ENCODE results near the gene KRTAP9-3.
"Not testable (repeated sequence)": the region's sequence is repeated elsewhere in the genome, so short reads cannot be mapped to it uniquely, and the experiment has no call there.

KRTAP9-3 gene, protein sequence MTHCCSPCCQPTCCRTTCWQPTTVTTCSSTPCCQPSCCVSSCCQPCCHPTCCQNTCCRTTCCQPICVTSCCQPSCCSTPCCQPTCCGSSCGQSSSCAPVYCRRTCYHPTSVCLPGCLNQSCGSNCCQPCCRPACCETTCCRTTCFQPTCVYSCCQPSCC

DNA sequence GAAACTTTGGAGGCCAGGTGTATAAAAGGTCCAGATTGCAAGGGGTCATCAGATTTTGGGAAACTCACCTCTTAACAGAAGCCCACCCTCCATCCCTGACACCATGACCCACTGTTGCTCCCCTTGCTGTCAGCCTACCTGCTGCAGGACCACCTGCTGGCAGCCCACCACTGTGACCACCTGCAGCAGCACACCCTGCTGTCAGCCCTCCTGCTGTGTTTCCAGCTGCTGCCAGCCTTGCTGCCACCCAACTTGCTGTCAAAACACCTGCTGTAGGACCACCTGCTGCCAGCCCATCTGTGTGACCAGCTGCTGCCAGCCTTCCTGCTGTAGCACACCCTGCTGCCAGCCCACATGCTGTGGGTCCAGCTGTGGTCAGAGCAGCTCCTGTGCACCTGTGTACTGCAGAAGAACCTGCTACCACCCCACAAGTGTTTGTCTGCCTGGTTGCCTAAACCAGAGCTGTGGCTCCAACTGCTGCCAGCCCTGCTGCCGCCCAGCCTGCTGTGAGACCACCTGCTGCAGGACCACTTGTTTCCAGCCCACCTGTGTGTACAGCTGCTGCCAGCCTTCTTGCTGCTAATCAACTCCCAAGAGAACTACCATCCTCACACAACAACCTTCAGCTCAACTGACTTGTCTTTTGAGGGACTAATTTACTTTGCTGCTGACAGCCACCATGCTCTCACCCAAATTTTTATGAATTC is at the start of gene KRTAP9-3:
Gene KRTAP9-3 (plus strand): TSS at position 51 of the 707 bp plus-strand sequence. CDS start 53 bp downstream, at position 104.
- not testable (repeated sequence) for H3K27ac ChIP-seq; DNase-seq (ENCODE audit: low read depth, low spot score)

DNA sequence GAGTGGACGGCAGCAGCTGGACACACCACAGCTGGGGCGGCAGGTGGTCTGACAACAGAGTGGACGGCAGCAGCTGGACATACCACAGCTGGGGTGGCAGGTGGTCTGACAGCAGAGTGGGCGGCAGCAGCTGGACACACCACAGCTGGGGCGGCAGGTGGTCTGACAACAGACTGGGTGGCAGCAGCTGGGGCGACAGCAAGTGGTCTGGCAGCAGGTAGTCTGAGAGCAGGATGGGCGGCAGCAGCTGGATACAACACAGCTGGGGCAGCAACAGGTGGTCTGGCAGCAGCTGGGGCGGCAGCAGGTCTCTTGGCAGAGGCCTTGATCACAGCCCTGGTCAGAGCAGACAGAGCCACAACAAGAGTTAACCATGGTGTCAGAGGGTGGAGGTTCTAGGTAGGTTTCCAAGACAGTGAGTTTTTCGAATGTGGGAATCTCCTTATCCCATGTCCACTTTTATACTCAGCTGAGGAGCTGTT is 47.7 kb upstream of the KRTAP9-3 start, which contains the start of gene KRTAP4-1:
Gene KRTAP4-1 (minus strand): TSS at position 432 of the 482 bp plus-strand sequence. CDS start 57 bp downstream, at position 375.
- H3K27ac ChIP-seq: no peak within 1 kb of the TSS
- no peak for DNase-seq (ENCODE audit: low read depth, low spot score)

DNA sequence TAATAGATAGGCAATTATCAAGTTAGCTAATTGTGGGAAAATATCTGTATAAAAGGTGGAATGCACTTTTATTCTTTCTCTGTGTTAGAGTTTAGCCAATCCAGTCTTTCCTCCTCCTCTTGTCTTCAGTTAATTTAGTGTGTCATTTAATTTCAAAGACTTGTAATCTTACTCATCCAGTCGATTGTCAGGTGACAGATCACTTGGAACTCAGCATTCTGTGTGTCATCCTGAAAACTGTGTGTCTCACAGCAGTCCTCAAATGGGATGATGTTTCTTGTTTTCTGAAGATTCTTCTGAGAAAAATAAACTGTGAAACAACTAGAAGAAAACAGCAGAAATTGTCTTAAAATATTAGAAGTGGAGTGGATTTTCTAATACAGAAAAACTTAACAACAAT is 47.2 kb upstream of the KRTAP9-3 start:
- H3K27ac ChIP-seq: no peak overlapping the region
- no peak for DNase-seq (ENCODE audit: low read depth, low spot score)

DNA sequence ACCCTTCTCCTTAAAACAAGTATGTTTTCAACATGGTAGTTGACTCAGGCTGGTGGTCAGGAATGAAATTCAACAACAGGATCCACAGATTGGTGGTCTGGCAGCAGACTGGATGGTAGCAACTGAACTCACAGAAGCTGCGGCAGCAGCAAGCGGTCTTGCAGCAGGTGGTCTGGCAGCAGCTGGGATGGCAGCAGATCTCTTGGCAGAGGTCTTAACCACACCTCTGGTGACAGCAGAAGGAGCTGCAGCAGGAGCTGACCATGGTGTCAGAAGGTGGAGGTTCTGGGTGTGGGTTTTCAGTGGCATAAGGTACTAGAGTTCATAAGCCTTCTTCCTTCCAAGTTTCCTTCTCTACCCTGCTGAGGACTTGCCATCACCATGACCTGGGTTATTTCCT is 45.4 kb upstream of the KRTAP9-3 start:
- no peak overlapping the region for H3K27ac ChIP-seq
- no peak for DNase-seq (ENCODE audit: low read depth, low spot score)

DNA sequence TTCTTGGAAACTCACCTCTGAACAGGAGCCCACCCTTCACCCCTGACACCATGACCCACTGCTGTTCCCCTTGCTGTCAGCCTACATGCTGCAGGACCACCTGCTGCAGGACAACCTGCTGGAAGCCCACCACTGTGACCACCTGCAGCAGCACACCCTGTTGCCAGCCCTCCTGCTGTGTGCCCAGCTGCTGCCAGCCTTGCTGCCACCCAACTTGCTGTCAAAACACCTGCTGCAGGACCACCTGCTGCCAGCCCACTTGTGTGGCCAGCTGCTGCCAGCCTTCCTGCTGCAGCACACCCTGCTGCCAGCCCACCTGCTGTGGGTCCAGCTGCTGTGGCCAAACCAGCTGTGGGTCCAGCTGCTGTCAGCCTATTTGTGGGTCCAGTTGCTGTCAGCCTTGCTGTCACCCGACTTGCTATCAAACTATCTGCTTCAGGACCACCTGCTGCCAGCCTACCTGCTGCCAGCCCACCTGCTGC is 42.4 kb upstream of the KRTAP9-3 start, which contains the start of gene KRTAP9-1:
Gene KRTAP9-1 (plus strand): TSS at position 51 of the 482 bp plus-strand sequence. CDS start 0 bp downstream, at position 51.
- not testable (repeated sequence) for H3K27ac ChIP-seq; DNase-seq (ENCODE audit: low read depth, low spot score)

DNA sequence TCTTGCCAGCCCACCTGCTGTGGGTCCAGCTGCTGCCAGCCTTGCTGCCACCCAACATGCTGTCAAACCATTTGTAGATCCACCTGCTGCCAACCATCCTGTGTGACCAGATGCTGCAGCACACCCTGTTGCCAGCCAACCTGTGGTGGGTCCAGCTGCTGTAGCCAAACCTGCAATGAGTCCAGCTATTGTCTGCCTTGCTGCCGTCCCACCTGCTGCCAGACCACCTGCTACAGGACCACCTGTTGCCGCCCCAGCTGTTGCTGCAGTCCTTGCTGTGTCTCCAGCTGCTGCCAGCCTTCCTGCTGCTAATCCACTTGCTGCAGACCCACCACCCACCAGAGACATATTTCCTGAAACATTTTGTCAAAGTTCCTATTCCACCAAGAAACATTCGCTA is 41.9 kb upstream of the KRTAP9-3 start:
- DNase-seq (ENCODE audit: low read depth, low spot score): no peak
- H3K27ac ChIP-seq: no peak overlapping the region

DNA sequence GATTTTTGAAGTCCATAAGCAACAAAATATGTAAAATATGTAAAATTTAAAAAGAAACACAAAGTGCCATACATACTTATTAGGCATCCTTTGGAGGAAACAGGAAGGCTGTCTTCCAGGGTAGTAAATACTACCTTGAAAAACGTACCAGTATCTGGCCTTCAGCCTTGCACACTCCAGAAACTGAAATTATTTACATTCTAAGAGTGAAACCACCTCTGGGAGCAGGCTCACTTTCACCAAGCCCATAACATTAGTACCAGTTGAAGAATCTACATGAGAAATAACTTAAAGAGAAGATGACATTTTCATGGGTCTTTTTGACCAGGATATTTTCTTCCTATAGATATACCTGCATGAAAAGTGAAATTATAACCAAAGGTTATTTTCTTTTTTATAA is 36.2 kb upstream of the KRTAP9-3 start:
- H3K27ac ChIP-seq: no peak overlapping the region
- DNase-seq (ENCODE audit: low read depth, low spot score): no peak

DNA sequence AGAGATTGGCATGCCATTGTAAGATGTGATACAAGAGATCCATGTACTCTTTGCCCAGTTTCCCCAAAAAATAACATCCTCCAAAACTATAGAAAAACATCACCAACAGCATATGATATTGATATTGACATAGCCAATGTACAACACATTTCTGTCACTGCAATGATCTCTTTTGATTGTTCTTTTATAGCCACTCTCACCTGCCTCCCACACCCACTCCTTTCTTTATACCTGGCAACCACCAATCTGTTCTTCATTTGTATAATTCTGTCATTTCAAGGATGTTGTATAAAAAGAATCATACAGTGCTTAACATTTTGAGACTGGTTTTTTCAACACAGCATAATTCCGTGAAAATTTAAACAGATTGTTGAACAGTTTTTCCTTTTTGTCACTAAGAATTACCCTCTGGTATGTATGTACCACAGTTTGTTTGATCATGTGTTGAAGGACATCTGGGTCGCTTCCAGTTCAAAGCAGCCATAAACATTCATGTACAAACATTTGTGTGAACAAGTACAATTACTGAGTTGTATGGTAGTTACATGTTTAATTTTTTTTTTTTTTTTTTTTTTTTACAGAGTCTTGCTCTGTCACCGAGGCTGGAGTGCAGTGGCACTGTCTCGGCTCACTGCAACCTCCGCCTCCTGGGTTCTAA is 32.7 kb upstream of the KRTAP9-3 start:
- H3K27ac ChIP-seq: no peak overlapping the region
- no peak for DNase-seq (ENCODE audit: low read depth, low spot score)

DNA sequence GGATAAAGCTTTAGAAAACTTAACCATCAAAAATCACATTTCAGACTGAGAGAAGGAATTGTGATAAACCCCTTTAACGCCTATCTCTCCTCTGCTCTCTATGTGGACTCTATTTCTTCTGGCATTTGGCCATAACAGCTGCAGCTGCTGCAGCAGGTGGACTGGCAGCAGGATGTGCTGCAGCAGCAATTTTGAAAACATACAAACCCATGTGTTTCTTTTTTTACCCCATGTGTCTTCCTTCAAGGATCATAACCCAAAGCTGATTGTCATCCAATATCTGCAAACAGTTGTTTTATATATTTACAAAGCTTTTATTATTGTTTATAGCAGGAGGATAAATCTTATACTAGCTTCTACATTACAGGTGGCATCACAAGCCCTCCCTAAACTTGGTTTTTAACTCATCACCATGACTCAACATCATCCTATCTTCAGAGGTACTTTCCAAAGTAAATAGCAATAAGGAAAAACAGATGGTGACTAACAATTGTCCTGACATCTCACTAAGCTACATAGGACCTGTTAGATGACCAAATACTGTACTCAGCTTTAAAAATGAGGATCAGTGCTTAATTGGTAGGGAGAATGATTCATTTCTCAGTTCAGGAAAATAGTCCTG is 20.3 kb upstream of the KRTAP9-3 start:
- peak; percentile 53 for DNase-seq (ENCODE audit: low read depth, low spot score)
- no peak overlapping the region for H3K27ac ChIP-seq

DNA sequence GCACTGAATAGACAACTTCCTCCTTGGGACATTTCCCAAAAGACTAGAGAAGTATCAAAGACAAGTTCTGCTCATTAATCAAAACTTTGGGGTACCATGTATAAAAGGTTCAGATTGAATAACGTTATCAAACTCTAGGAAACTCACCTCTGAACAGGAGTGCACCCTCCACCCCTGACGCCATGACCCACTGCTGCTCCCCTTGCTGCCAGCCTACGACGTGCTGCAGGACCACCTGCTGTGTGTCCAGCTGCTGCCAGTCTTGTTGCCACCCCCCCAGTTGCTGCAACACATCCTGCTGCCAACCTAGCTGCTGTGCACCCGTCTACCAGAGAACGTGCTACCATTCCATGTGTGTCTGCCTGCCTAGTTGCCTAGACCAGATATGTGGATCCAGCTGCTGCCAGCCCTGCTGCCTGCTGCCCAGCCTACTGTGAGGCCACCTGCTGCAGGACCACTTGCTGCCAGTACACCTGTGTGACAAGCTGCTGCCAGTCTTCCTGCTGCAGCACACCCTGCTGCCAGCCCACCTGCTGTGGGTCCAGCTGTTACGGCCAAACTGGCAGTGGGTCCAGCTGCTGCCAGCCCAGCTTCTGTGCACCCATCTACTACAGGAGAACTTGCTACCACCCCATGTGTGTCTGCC is 19.6 kb upstream of the KRTAP9-3 start:
- DNase-seq (ENCODE audit: low read depth, low spot score): no peak
- H3K27ac ChIP-seq: no peak overlapping the region

DNA sequence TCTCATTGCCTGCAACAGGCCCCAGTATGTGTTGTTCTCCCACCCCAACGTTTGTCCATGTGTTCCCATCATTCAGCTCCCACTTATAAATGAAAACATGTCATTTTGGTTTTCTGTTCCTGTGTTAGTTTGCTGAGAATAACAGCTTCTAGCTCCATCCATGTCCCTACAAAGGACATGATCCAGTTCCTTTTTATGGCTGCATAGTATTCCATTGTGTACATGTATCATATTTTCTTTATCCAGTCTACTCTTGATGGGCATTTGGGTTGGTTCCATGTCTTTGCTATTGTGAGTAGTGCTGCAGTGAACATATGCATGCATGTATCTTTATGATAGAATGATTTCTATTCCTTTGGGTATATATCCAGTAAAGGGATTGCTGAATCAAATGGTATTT is 16.6 kb upstream of the KRTAP9-3 start:
- no peak overlapping the region for H3K27ac ChIP-seq
- no peak for DNase-seq (ENCODE audit: low read depth, low spot score)

DNA sequence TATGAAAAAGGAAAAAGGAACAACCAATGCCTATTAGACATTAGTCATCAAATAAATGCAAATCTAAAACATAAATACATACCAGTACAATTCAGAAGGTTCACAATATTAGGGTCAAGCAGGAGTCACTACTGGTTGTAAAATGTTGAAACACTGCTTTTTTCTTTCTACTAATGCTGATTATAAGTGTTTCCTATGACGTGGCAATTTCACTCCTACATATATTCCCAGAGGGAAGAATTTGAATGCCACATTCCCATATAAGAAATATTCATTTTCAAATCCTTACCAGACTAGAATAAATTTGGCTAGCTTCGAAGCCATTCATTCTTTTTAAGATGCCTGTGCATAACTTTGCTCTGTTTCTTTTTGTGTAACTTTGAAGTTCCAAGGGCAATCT is 8.4 kb upstream of the KRTAP9-3 start:
- H3K27ac ChIP-seq: no peak overlapping the region
- DNase-seq (ENCODE audit: low read depth, low spot score): no peak

DNA sequence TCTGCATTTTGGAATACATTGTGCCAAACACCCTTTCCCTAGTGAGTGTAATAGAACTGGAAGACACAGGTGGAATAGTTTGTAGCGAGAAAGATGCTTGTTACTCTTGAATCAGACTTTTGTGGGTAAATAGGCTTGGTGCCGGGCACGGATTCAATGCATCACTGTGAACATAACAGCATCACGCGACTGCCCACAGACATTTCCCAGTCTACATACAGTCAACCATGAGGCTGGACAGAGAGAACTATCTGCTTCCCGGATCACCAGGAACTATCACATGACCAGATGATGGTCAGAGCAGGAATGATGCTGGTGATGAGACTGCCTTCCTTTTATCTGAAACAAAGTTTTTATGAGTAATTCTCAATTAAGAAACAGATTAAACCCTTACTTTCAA is 6.2 kb upstream of the KRTAP9-3 start:
- DNase-seq (ENCODE audit: low read depth, low spot score): no peak
- no peak overlapping the region for H3K27ac ChIP-seq

DNA sequence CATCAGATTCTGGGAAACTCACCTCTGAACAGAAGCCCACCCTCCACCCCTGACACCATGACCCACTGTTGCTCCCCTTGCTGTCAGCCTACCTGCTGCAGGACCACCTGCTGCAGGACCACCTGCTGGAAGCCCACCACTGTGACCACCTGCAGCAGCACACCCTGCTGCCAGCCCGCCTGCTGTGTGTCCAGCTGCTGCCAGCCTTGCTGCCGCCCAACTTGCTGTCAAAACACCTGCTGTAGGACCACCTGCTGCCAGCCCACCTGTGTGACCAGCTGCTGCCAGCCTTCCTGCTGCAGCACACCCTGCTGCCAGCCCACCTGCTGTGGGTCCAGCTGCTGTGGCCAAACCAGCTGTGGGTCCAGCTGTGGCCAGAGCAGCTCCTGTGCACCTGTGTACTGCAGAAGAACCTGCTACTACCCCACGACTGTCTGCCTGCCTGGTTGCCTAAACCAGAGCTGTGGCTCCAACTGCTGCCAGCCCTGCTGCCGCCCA is 5.6 kb upstream of the KRTAP9-3 start, which contains the start of gene KRTAP9-2:
Gene KRTAP9-2 (plus strand): TSS at position 51 of the 498 bp plus-strand sequence. CDS start 7 bp downstream, at position 58.
- H3K27ac ChIP-seq; DNase-seq (ENCODE audit: low read depth, low spot score): not testable (repeated sequence)

DNA sequence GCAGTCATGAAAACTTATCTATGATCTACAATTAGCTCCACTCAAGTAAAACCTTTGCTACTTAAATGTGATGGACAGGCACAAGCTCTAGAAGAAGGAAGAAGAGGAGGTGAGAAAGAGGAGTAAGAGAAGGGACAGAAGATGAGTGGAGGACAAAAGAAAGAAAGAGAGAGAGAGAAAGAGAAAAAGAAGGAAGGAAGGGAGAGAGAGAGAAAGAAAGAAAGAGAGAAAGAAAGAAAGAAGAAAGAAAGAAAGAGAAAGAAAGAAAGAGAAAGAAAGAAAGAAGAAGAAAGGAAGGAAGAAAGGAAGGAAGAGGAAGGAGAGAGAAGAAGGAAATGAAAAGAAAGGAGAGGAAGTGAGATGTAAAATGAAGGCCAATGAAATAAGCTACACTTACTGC is 2.2 kb upstream of the KRTAP9-3 start:
- no peak for DNase-seq (ENCODE audit: low read depth, low spot score)
- no peak overlapping the region for H3K27ac ChIP-seq

DNA sequence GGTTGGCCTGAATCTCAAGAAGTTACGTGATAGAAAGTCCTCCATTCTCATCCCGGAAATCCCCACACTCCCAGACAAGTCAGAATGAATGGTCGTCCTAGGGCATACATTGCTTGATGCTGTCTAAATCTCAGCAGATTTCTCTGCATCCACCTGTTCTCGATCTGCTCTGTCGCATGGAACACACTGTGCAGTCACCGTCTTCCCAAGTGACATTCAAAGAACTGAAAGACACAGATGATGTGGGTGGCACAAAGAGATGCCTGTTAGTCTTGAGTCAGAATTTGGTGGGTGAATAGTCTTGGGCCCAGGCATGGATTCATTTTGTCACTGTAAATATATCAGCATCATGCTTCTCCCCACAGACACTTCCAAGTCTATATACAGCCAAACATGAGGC is 518 bp upstream of the KRTAP9-3 start:
- H3K27ac ChIP-seq: no peak overlapping the region
- no peak for DNase-seq (ENCODE audit: low read depth, low spot score)

DNA sequence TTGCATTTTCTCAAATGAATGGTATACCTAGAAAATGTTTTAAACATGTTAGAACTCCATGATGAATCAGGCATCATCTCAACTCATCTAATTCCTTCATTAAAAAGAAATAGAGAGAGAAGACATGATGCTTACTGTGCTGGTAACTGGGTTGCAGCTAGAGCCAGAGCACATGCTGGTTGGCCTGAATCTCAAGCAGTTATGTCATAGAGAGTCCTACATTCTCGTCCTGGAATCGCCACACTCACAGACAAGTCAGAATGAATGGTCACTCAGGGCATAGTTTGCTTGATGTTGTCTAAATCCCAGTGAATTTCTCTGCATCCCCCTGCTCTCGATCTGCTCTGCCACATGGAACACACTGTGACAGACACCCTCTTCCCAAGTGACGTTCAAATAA is 4.9 kb downstream of the KRTAP9-3 start:
- not testable (repeated sequence) for H3K27ac ChIP-seq; DNase-seq (ENCODE audit: low read depth, low spot score)

DNA sequence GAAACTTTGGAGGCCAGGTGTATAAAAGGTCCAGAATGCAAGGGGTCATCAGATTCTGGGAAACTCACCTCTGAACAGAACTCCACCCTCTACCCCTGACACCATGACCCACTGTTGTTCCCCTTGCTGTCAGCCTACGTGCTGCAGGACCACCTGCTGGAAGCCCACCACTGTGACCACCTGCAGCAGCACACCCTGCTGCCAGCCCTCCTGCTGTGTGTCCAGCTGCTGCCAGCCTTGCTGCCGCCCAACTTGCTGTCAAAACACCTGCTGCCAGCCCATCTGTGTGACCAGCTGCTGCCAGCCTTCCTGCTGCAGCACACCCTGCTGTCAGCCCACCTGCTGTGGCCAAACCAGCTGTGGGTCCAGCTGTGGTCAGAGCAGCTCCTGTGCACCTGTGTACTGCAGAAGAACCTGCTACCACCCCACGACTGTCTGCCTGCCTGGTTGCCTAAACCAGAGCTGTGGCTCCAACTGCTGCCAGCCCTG is 5.7 kb downstream of the KRTAP9-3 start, which contains the start of gene KRTAP9-8:
Gene KRTAP9-8 (plus strand): TSS at position 51 of the 489 bp plus-strand sequence. CDS start 53 bp downstream, at position 104.
- DNase-seq (ENCODE audit: low read depth, low spot score); H3K27ac ChIP-seq: not testable (repeated sequence)
